Fibroblast of the aortic adventitia (primary cell): ENCODE measurements around the gene WDR81. TPM values are rescaled to one million over a fixed set of nuclear protein-coding genes. Genes with fewer than 3 reads are reported as not detected.
A peak's percentile ranks its signal among the peaks of the same experiment; 100 is the strongest.
"Not testable (repeated sequence)": the region's sequence is repeated elsewhere in the genome, so short reads cannot be mapped to it uniquely, and the experiment has no call there.

ENCODE experiments used
- DNase-seq: peaks from one replicate; pipeline ENCODE4 v3.0.0-alpha.2; 2010; ENCODE audit warnings: low read depth
- H3K4me3 ChIP-seq: 2 replicates; pipeline ENCODE4 v1.5.1; 2011; ENCODE audit warnings: low read depth, mild to moderate bottlenecking, control low read depth, low read length, moderate library complexity
- CTCF ChIP-seq: IDR thresholded peaks from 2 replicates; pipeline ENCODE4 v1.5.1; 2011; ENCODE audit warnings: mild to moderate bottlenecking, low read length, control low read depth, inconsistent platforms; ENCODE audit not compliant: insufficient read depth
- total RNA-seq: library from RNA; depleted of rRNA; stranded (reverse); fragments of >200 nt; gene quantifications from 2 replicates; pipeline ENCODE4 v1.2.3, GENCODE V29; 2012; ENCODE audit warnings: low replicate concordance

The WDR81 gene
- total RNA-seq, 1 donor, result 27.7 TPM

- no peak for DNase-seq
- no peak for TF ChIP-seq CTCF
- no peak overlapping the region for H3K4me3 ChIP-seq
Observed at GRCh38 chr17:1766382-1767135, 42.1 kb downstream of the WDR81 start.

- no peak overlapping the region for H3K4me3 ChIP-seq
- TF ChIP-seq CTCF, result no peak
Observed at GRCh38 chr17:1767358-1767757, 42.9 kb downstream of the WDR81 start.

DNA sequence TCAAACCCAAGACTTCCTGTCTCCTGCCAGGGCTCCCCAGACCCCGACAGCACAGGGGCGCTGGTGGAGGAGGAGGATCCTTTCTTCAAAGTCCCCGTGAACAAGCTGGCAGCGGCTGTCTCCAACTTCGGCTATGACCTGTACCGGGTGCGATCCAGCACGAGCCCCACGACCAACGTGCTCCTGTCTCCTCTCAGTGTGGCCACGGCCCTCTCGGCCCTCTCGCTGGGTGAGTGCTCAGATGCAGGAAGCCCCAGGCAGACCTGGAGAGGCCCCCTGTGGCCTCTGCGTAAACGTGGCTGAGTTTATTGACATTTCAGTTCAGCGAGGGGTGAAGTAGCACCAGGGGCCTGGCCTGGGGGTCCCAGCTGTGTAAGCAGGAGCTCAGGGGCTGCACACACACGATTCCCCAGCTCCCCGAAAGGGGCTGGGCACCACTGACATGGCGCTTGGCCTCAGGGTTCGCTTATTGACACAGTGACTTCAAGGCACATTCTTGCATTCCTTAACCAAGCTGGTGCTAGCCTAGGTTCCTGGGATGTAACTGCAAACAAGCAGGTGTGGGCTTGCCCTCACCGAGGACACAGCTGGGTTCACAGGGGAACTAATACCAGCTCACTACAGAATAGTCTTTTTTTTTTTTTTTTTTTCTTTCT, 45.4 kb downstream of the WDR81 start:
- H3K4me3 ChIP-seq, result no peak overlapping the region
- DNase-seq, result no peak
- no peak for TF ChIP-seq CTCF

More at GRCh38 chr17:1767358-1767757, 42.9 kb downstream of the WDR81 start:
- DNase-seq, result no peak

- H3K4me3 ChIP-seq, result not testable (repeated sequence)
- peak; percentile 53 for DNase-seq
Observed at GRCh38 chr17:1773000-1773695, 48.6 kb downstream of the WDR81 start.

GRCh38 chr17:1773696-1774181, 49.2 kb downstream of the WDR81 start:
- peak; percentile 29 for DNase-seq
- no peak overlapping the region for H3K4me3 ChIP-seq
- TF ChIP-seq CTCF, result no peak

DNA sequence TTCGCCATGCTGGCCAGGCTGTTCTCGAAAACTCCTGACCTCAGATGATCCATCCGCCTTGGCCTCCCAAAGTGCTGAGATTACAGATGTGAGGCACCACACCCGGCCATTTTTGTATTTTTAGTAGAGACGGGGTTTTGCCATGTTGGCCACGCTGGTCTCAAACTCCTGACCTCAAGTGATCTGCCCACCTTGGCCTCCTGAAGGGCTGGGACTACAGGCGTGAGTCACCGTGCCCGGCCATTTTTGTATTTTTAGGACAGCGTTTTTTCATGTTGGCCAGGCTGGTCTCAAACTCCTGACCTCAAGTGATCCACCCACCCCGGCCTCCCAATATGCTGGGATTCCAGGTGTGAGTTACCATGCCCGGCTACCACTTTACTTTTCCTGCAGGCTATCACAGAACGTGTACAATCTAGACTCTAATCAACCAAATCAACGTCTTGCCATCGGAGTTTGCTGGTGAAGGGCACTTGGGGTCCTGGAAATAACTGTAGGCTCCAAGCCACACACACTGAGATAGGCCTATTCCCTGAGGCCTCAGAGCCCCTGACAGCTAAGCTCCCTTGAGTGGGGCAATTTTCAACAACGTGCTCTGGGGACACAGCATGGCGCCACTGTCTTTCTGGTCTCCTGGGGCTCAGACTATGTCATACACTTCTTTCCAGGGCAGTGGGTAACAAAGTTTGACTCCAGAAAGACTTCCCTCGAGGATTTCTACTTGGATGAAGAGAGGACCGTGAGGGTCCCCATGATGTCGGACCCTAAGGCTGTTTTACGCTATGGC, 50.1 kb downstream of the WDR81 start:
- TF ChIP-seq CTCF, result no peak

DNA sequence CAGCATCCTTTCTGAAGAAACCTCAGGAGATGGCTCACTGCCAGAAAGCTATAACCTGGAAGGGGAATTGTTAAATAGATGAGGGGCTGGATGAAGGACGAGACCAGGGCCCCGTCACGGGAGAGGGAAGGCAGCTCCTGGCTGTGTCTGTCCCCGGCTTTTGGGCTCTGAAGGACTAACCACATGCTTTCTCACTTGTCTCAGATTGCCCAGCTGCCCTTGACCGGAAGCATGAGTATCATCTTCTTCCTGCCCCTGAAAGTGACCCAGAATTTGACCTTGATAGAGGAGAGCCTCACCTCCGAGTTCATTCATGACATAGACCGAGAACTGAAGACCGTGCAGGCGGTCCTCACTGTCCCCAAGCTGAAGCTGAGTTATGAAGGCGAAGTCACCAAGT, 51.8 kb downstream of the WDR81 start:
- DNase-seq, result no peak
- no peak for TF ChIP-seq CTCF
- no peak overlapping the region for H3K4me3 ChIP-seq

More for the DNA sequence above, 50.1 kb downstream of the WDR81 start:
- DNase-seq, result no peak
- H3K4me3 ChIP-seq, result no peak overlapping the region
